GM19193 (cell line): Measurements from ENCODE around the gene SLC2A11.

Source experiments
- POLR2A ChIP-seq: IDR thresholded peaks from 4 replicates; pipeline ENCODE4 v1.6.1; 2011; ENCODE audit not compliant: insufficient read depth, insufficient read length; ENCODE audit errors: extremely low read depth

SLC2A11 gene

DNA sequence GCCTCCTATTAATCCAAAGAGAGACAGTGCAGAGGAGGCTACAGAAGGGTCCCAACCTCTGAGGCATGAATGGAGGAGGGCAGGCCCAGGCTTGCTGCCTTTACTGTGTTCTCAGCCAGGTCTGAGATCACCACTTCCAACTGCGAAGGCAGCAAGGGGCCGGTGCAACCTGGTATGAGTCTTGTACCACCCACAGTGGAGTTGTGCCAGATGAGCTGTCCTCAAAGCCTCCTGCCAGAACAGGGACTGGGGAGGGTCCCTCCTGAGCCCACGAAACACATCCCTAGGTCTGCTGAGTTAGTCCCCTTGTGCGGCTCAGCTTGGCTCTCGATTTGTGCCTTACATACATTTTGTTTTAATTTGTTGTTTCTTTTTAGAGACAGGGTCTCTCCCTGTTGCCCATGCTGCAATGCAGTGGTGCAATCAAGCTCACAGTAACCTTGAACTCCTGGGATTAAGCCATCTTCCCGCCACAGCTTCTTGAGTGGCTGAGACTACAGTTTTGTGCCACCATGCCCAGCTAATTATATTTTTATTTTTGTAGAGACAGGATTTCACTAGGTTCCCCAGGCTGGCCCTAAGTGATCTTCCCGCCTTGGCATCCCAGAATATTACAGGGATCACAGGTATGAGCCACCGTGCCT, 45.8 kb downstream of the SLC2A11 start:
- TF ChIP-seq POLR2A, result no peak

DNA sequence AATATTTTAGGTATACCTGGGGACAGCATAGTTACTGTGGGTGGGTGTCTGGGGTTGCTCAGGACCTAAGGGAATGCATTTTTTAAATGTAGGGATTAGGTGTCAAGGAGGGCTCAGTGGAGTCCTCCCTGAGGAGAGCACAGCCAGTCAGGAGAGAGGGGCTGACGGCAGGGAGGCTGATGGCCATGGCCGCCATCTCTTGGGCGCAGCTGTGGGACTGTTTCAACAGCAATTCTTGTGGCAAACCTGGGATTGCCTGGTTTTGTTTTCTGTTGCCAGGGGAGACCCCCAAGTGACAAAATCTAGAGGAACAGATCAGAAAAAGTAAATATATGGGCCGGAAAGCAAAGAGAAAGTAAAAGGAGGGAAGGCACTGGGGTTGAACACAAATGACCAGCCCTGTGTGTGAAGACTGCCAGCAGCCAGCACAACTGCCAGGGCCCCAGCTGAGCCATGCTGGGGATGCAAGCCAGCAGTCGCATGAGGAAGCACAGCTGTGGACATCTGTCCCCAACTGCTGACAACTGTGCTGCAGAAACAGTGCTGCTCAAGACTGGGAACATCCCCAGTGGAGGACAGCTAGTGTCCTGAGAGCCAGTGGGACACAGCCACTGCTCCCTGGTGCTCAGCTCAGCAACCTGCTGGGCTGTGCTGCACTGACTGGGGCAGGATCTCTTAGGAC, 47.0 kb downstream of the SLC2A11 start:
- no peak for TF ChIP-seq POLR2A

DNA sequence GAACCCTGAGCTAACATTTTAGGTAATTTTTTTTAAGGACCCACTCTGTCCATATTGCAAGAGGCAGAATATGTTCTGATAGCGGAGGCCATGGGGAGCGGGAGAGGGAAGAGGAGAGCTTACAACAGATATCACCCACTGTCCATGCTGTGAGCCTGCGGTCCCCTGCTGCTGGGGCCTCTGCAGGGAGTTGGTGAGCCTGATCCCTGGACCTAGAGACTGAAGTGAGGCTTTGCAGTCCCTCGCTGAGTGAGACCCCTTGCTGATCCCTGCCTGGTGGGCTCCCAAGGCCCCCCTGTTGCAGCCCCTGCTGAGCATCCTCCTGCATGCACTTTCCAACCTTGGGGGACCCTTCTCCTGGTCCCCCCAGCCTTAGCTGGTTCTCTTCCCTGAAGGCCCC, 49.0 kb downstream of the SLC2A11 start:
- TF ChIP-seq POLR2A, result no peak

DNA sequence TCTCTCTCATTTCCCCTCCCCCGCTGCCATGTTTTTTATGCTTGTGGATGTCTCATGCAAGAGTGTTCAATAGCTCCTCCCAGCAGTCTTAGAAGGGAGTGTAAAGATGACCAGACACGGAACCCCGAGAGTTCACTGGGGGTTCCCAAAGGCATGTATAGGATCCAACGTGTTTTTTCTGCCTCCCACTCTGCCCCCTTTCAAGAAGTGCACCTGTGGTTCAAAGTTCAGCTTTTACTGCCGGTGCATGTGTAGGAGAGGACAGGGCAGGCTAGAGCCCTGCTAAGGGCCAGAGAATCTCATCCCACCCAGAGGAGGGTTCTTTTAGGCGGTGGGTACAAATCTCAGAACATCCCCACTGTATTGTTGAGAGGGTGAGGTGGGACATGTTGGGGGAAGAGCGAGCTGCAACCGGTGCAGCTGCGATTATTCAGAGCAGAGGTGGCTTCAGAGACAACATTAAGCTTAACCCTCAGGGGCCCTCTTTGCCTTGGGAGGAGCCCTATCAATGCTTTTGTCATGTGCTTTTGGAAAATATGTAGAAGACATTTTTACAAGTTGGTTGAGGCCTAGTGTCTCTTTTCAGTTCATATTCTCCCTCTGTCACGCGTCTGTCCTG, 51.0 kb downstream of the SLC2A11 start:
- no peak for TF ChIP-seq POLR2A

DNA sequence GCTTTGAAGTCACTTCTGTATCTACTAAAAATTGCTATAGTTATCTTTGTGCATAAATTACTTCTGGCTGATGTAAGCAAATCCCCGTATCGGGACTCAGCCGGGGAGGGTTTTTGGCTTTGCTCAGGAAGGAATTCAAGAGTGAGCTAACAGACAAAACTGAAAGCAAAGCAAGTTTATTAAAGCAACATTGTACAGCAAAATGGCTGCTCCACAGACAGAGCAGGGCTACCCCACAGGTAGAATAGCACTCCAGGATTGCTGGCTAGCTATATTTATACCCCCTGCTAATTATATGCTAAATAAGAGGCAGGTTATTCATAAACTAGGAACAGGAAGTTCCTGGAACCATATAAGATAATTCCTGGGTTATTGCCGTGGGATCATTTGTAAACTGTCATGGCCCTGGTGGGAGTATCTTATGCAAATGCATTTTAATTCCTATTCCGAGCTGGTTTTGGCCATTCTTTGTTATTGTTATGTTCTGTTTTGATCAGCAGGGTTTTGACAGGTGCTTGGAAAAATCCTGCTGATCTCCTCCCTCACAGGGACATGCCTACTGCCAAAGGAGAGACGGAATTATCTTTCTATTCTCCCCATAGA, 51.7 kb downstream of the SLC2A11 start:
- no peak for TF ChIP-seq POLR2A

DNA sequence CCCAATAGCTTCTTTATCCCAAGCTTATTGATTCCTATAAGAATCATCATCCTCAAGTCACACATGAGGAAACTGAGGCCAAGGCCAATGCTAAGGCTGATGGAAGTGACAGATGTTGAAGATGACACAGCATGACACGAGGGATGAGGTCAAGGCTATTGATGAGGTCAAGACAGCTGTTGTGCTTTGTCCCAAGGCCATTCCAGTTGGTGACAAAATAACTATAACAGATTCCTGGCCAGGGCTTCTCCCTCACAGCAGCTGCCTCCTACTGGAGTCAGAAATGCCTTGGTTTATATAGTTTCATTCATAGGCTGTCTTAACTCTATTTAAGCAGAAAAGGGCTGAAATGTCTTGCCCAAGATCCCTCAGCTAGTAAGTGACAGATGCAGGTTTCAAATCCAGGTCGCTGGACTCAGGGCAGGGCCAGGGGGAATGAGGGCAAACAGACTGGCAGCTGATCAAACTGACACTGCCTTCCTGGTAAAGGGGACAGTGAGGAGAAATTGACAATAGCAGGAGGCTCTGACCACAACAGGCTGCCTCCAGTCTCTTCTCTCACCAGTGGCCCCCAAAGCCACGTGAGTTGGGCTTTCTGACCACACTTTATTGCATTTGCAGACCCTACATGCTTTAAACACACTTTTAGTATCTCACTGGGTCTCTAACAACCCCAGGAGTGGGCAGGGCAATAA, 53.0 kb downstream of the SLC2A11 start:
- TF ChIP-seq POLR2A, result no peak

DNA sequence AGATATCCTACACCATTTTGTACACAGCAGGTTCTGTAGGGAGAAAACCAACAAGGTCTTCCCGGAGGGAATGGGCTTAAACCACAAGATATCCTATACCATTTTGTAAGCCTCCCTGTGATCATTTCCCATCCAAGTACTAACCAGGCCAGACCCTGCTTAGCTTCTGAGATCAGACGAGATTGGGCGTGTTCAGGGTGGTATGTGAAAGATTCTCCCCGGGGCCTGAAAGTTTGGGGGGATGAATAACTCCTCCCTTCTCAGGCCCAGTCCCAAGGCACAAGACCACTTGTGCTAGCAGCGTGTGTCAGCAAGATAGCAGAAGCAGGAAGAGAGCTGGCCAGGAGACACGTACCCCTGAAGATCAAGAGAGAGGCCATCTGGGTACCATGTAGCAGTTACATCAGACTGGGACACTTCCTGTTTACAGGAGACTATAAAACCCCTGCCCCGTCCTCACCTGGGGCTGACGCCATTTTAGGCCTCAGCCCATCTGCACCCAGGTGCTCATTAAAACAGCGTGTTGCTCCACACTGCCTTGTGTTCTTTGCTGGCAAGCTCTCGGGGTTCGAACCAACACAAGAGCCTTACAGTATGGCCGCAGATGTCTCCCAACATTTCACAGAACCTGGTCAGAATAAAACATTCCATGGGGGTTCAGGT, 53.8 kb downstream of the SLC2A11 start:
- TF ChIP-seq POLR2A, result no peak

DNA sequence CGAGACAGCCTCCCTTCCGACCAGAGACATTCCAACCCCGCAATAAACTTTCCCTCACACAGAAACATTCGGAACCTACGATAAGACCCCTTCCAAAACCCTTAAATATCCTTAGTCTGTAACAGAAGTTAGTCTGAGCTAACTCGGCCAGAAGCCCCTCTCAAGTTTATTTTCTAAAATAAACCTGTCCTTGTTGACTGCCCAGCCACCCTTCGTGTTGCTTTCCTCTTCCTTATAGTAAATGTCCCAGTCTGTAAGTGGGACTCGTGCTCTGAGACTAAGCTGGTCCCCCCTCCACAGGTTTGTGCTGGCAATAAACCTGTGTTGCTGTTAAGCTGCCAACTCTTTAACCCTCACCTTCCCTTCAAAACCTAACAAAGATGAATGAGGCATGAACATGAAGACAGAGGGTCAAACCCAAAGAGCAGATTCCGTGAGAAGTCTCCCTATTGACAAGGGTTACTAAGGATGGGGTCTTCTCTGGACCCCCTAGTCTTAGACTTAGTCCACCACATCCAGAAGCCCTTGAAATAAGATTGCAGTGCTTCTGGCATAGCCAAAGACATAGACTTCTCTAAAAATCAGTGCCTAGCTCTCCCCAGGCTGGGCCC, 54.7 kb downstream of the SLC2A11 start:
- no peak for TF ChIP-seq POLR2A

DNA sequence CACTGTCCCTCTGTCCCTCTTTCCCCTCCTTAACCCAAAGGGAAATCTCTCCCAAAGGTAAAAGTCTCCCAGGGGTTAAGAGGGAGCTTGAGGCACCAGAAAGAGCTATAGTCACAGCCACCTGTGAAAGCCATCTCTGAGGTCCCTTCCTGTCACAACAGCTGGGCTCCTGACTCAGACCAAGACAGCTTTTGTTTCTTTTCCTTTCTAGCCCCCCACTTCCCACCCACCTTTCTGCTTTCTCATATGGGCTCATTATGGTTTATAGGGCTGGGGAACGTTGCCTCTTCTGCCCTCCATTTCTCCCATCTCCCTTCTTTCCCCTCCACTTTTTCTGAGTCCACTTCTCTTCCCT, 55.6 kb downstream of the SLC2A11 start:
- no peak for TF ChIP-seq POLR2A

DNA sequence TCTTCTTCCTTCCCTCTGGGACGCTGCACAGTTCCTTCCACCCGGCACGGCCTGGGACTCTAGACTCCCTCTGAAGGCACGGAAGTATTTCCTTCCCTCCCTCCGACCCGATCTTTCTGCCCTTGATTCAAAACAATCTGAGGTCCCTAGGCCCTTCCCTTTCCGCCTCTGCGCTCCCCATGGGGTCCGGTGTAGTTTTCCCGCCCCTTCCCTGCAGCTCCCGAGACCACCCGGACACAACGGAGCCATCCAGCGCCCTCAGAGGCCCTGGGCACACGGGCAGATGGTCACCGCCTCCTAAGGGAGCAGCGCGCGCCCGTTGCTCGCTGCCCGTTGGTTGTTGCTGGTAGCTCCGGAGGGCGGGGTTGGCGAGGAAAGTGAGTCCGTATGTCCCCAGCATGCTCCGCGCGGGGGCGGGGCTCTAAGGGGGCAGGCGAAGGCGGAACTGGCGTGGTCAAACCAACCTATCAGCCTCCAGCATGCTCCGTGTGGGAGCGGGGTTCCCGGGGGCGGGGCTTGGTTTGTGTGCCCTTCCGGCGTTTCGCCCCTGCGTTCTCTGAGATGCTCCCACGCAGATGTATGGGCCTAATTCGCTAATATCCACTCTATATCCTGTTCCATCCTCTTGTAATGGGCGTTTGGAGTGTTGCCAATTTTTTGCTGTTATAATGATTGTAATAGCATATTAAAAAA, 56.1 kb downstream of the SLC2A11 start:
- TF ChIP-seq POLR2A, result peak; percentile 98

DNA sequence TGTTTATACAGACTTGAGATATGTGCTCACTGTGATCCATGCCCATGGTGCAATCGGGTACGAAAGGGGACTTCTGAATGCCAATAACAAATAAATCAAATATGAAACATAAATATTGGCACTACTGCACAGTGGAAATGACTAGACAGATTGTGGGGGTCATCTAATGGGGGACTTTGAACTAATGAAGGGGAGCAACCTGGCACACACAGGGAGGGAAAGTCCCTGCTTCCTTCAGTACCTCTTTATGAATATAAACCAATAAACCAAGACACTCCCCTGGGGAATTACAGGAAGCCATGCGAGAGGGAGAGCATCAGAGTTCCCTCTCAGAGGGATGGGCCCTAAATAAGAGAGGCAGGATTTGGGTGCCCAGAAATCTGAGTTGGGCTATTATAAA, 57.6 kb downstream of the SLC2A11 start:
- no peak for TF ChIP-seq POLR2A

DNA sequence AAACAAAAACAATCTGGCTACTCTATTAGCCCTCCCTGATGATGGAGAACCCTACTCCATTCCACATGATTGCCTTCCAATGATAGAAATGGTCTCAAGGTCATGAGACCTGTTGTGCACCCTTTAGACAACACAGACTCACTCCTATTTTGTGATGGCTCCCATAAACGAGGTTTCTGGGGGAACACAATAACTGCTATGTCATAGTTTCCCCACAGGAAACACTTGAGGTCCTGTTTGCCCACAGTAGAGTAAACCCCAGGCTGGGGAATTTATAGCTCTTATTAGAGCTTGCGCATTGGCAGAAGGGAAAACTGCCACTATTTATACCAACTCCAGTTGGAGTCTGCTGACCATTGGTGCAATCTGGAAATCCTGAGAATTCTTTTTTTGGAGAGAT, 65.2 kb downstream of the SLC2A11 start:
- TF ChIP-seq POLR2A, result no peak

DNA sequence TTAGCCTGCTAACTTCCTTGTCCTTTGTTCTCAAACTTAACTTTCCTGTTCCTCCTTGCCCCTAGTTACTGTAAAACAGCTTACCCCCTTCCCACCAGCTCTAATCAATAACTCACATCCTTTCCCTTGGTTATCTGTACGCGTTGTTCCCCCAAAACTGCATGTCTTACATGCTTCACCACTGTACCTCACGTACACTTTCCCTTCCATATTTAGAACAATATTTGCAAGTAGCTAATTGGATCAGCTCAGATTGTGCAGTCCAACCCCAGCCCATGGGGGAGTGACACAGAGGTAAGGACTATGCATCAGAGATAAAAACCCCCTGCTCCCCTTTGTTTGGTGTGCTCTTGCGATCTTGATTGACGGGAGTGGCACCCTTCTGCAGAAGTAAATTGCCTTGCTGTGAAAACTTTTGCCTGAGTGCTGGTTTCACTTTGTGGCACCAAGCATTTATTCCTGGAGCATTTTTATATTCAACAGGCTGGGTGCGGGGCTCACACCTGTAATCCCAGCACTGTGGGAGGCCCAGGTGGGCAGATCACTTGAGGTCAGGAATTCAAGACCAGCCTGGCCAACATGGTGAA, 67.4 kb downstream of the SLC2A11 start:
- no peak for TF ChIP-seq POLR2A

DNA sequence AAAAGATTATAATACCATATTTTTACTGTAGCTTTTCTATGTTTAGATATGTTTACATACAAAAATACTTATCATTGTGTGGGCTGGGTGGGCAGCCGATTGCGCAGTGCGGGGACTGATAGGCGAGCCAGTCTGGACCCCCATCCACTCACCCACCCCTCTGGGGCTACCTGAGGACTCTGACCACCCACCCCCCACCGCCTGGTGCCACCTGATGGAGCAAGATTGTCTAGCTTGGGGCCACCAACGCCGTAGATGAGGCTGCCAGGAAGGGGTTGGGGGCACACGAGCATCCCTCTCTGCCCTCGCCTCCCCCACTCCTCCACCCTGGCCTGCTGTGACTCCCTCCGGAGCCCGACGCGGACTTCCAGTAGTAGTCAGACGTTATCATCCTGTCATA, 68.9 kb downstream of the SLC2A11 start:
- TF ChIP-seq POLR2A, result no peak
